IMR-90 (cell line): Measurements from ENCODE around the gene UCP3. TPM values are rescaled to one million over a fixed set of nuclear protein-coding genes. Genes with fewer than 3 reads are reported as not detected.
A peak's percentile ranks its signal among the peaks of the same experiment; 100 is the strongest.

Experiments used
- ATAC-seq: fragments of 200-7000 bp; cut with Tn5 transposase; 2 replicates; pipeline ENCODE4 v1.9.1; 2020; ENCODE audit warnings: low read depth, mild to moderate bottlenecking, moderate library complexity
- BruUV-seq: library from RNA; stranded (reverse); fragments of 400-500 nt; replicated peaks from 2 replicates; lab custom pipeline; 2021; lab: Mats Ljungman, UMichigan
- CTCF ChIA-PET: fragments of 300-600 bp; formaldehyde crosslinking; extraction: SDS; loops from one replicate; lab custom pipeline; 2021; ENCODE audit warnings: antibody characterized with exemption; lab: Yijun Ruan, JAX
- POLR2A ChIA-PET: fragments of 300-600 bp; sonication (Branson Sonifier 250); formaldehyde crosslinking; loops from one replicate; lab custom pipeline; 2022; ENCODE audit warnings: antibody characterized with exemption; ENCODE audit not compliant: unreplicated experiment; lab: Charles Lee
- DNase-seq: peaks from one replicate; pipeline ENCODE4 v3.0.0; 2013
- H2AFZ ChIP-seq: replicated peaks from 2 replicates; pipeline ENCODE3; 2013; ENCODE audit warnings: low read length, mild to moderate bottlenecking; ENCODE audit not compliant: poor library complexity
- H2AK5ac ChIP-seq: 2 replicates; pipeline ENCODE4 v1.6.1; 2013; ENCODE audit warnings: low read depth, low read length, inconsistent platforms
- H2AK9ac ChIP-seq: replicated peaks from 2 replicates; pipeline ENCODE3; 2013; ENCODE audit warnings: mild to moderate bottlenecking, low read depth, low read length, moderate library complexity; ENCODE audit not compliant: poor library complexity
- H2BK120ac ChIP-seq: 2 replicates; pipeline ENCODE4 v1.6.1; 2013; ENCODE audit warnings: low read depth, low read length, inconsistent platforms
- H2BK15ac ChIP-seq: 3 replicates; pipeline ENCODE4 v1.6.1; 2013; ENCODE audit warnings: low read depth, low read length, inconsistent platforms
- H2BK20ac ChIP-seq: 2 replicates; pipeline ENCODE4 v1.6.1; 2013; ENCODE audit warnings: low read depth, mild to moderate bottlenecking, inconsistent platforms, low read length, moderate library complexity
- H2BK5ac ChIP-seq: 2 replicates; pipeline ENCODE4 v1.6.1; 2013; ENCODE audit warnings: mild to moderate bottlenecking, low read depth, low read length, inconsistent platforms; ENCODE audit not compliant: poor library complexity, severe bottlenecking
- H3K14ac ChIP-seq: replicated peaks from 2 replicates; pipeline ENCODE4 v1.6.1; 2013; ENCODE audit warnings: low read depth, low read length, inconsistent platforms
- H3K18ac ChIP-seq: 2 replicates; pipeline ENCODE4 v1.6.1; 2013; ENCODE audit warnings: low read depth, low read length, control low read depth
- H3K23ac ChIP-seq: 2 replicates; pipeline ENCODE4 v1.6.1; 2013; ENCODE audit warnings: low read depth, low read length, inconsistent platforms
- H3K27ac ChIP-seq: 2 replicates; pipeline ENCODE4 v1.5.1; 2013; ENCODE audit warnings: mild to moderate bottlenecking, control low read depth, low read length; ENCODE audit not compliant: insufficient read depth
- H3K27me3 ChIP-seq: 2 replicates; pipeline ENCODE4 v1.6.1; 2013; ENCODE audit warnings: low read length; ENCODE audit not compliant: control insufficient read depth, insufficient read depth
- H3K36me3 ChIP-seq: 2 replicates; pipeline ENCODE4 v1.6.1; 2013; ENCODE audit warnings: low read length, mixed read lengths; ENCODE audit not compliant: control insufficient read depth, insufficient read depth
- H3K4ac ChIP-seq: 2 replicates; pipeline ENCODE4 v1.6.1; 2013; ENCODE audit warnings: low read depth, low read length, inconsistent platforms
- H3K4me1 ChIP-seq: 2 replicates; pipeline ENCODE4 v1.6.1; 2013; ENCODE audit warnings: low read length, mixed read lengths; ENCODE audit not compliant: control insufficient read depth, insufficient read depth
- H3K4me2 ChIP-seq: 2 replicates; pipeline ENCODE4 v1.6.1; 2013; ENCODE audit warnings: low read depth, mild to moderate bottlenecking, control low read depth, low read length, moderate library complexity
- H3K4me3 ChIP-seq: 2 replicates; pipeline ENCODE4 v1.5.1; 2013; ENCODE audit warnings: low read depth, mild to moderate bottlenecking, control low read depth, low read length, moderate library complexity; ENCODE audit not compliant: insufficient read depth
- H3K56ac ChIP-seq: 2 replicates; pipeline ENCODE4 v1.6.1; 2013; ENCODE audit warnings: low read length, inconsistent platforms; ENCODE audit not compliant: insufficient read depth; ENCODE audit errors: extremely low read depth
- H3K79me1 ChIP-seq, 2 experiments: 2 replicates each; pipeline ENCODE4 v1.6.1; 2013; ENCODE audit warnings: low read length in 2 of 2, inconsistent platforms in 1 of 2, low read depth in 1 of 2
- H3K9ac ChIP-seq: 2 replicates; pipeline ENCODE4 v1.6.1; 2013; ENCODE audit warnings: low read depth, low read length, control low read depth
- H3K9me1 ChIP-seq: 2 replicates; pipeline ENCODE4 v1.6.1; 2013; ENCODE audit warnings: low read length, inconsistent platforms; ENCODE audit not compliant: insufficient read depth
- H3K9me3 ChIP-seq: 2 replicates; pipeline ENCODE4 v1.6.1; 2013; ENCODE audit warnings: low read length; ENCODE audit not compliant: control insufficient read depth, insufficient read depth
- H4K20me1 ChIP-seq: 2 replicates; pipeline ENCODE4 v1.6.1; 2013; ENCODE audit warnings: low read length, inconsistent platforms; ENCODE audit not compliant: insufficient read depth
- H4K5ac ChIP-seq: 2 replicates; pipeline ENCODE4 v1.6.1; 2013; ENCODE audit warnings: mild to moderate bottlenecking, low read depth, low read length, control low read depth
- H4K8ac ChIP-seq, 2 experiments: 2 replicates each; pipeline ENCODE4 v1.6.1; 2013; ENCODE audit warnings: low read depth in 2 of 2, low read length in 2 of 2, control low read depth in 1 of 2, inconsistent platforms in 1 of 2
- H4K91ac ChIP-seq: 2 replicates; pipeline ENCODE4 v1.6.1; 2013; ENCODE audit warnings: low read depth, low read length, inconsistent platforms; ENCODE audit not compliant: insufficient read depth
- BHLHE40 ChIP-seq: fragments of 150-350 bp; IDR thresholded peaks from 2 replicates; pipeline ENCODE4 v1.6.1; 2016; ENCODE audit warnings: mild to moderate bottlenecking, low read depth, low read length
- CEBPB ChIP-seq: IDR thresholded peaks from 2 replicates; pipeline ENCODE4 v1.6.1; 2012; ENCODE audit warnings: low read depth, low read length, improper control_type of control experiment
- CHD1 ChIP-seq: IDR thresholded peaks from 2 replicates; pipeline ENCODE4 v1.6.1; 2012; ENCODE audit warnings: low read depth, low read length, improper control_type of control experiment
- CTCF ChIP-seq: conservative IDR thresholded peaks from 2 replicates; pipeline ENCODE4 v1.5.1; 2012; ENCODE audit warnings: mild to moderate bottlenecking, low read depth, low read length, improper control_type of control experiment
- ELK1 ChIP-seq: fragments of 150-350 bp; IDR thresholded peaks from 2 replicates; pipeline ENCODE4 v1.6.1; 2016; ENCODE audit warnings: low read depth, mild to moderate bottlenecking, low read length, moderate library complexity, borderline replicate concordance
- FOS ChIP-seq: fragments of 150-350 bp; IDR thresholded peaks from 2 replicates; pipeline ENCODE4 v1.6.1; 2016; ENCODE audit warnings: low read depth, low read length
- MAFK ChIP-seq: IDR thresholded peaks from 2 replicates; pipeline ENCODE4 v1.6.1; 2012; ENCODE audit warnings: low read depth, low read length, improper control_type of control experiment
- MAZ ChIP-seq: IDR thresholded peaks from 2 replicates; pipeline ENCODE4 v1.6.1; 2012; ENCODE audit warnings: low read depth, mild to moderate bottlenecking, low read length, improper control_type of control experiment, moderate library complexity, borderline replicate concordance
- MXI1 ChIP-seq: IDR thresholded peaks from 2 replicates; pipeline ENCODE4 v1.6.1; 2012; ENCODE audit warnings: low read depth, mild to moderate bottlenecking, low read length, moderate library complexity, borderline replicate concordance
- NFE2L2 ChIP-seq: fragments of 150-350 bp; IDR thresholded peaks from 2 replicates; pipeline ENCODE4 v1.6.1; 2016; ENCODE audit warnings: low read depth, mild to moderate bottlenecking, low read length
- POLR2A ChIP-seq: IDR thresholded peaks from 2 replicates; pipeline ENCODE4 v1.6.1; 2012; ENCODE audit warnings: mild to moderate bottlenecking, low read depth, low read length
- RAD21 ChIP-seq: IDR thresholded peaks from 2 replicates; pipeline ENCODE4 v1.6.1; 2012; ENCODE audit warnings: low read length, improper control_type of control experiment
- RCOR1 ChIP-seq: IDR thresholded peaks from 2 replicates; pipeline ENCODE4 v1.6.1; 2012; ENCODE audit warnings: mild to moderate bottlenecking, low read length, improper control_type of control experiment; ENCODE audit not compliant: insufficient replicate concordance
- RFX5 ChIP-seq: IDR thresholded peaks from 2 replicates; pipeline ENCODE4 v1.8.0; 2012; ENCODE audit warnings: low read depth, mild to moderate bottlenecking, low read length, moderate library complexity
- SMC3 ChIP-seq: fragments of 150-350 bp; IDR thresholded peaks from 2 replicates; pipeline ENCODE4 v1.6.1; 2016; ENCODE audit warnings: low read depth, mild to moderate bottlenecking, antibody characterized with exemption, low read length, moderate library complexity
- USF2 ChIP-seq: fragments of 150-350 bp; IDR thresholded peaks from 2 replicates; pipeline ENCODE4 v1.6.1; 2017; ENCODE audit warnings: mild to moderate bottlenecking, antibody characterized with exemption, low read length, low read depth
- WGBS, 2 experiments: methylation state at CpG; one replicate each; pipeline versions ENCODE4 v1.1.5 to v1.1.7; 2013; ENCODE audit warnings: missing lambda C conversion rate in 2 of 2; ENCODE audit not compliant: insufficient read length in 1 of 2; ENCODE audit errors: extremely low coverage in 2 of 2; 5-methylcytosine and 5-hydroxymethylcytosine counted together
- dilution Hi-C: fragments of 300-500 bp; cut with HindIII; formaldehyde crosslinking; loops from one replicate; pipeline ENCODE4 v1.14.3; 2018; ENCODE audit warnings: low sequenced_read_pairs; ENCODE audit not compliant: unreplicated experiment
- in situ Hi-C: fragments of 300-500 bp; cut with MboI; formaldehyde crosslinking; loops from 3 replicates; pipeline ENCODE4 v1.14.3; 2019; ENCODE audit warnings: low sequenced_read_pairs, inconsistent platforms, mixed read lengths
- intact Hi-C: fragments of 100-400 bp; cut with micrococcal nuclease; formaldehyde crosslinking; loops from 2 replicates; pipeline ENCODE4 v1.10.0; 2022
- polyA plus RNA-seq, 3 experiments: library from polyadenylated mRNA; depleted of rRNA; stranded (reverse); fragments of >200 nt; gene quantifications; 2 replicates each; pipeline ENCODE4 v1.2.3, GENCODE V29; 2012; ENCODE audit warnings: low replicate concordance in 1 of 3
- total RNA-seq: library from RNA; depleted of rRNA; stranded (reverse); fragments of >200 nt; gene quantifications from 2 replicates; pipeline ENCODE4 v1.2.3, GENCODE V29; 2012

Gene UCP3
- total and polyA plus RNA-seq, 2 of the 4 experiments (the other 2 are of a cell fraction), result under 0.01 to 0.80 TPM

GRCh38 chr11:73963861-73964260 is 45.0 kb downstream of the UCP3 start:
- no peak overlapping the region for H2BK5ac ChIP-seq
- H3K4me3 ChIP-seq, result no peak overlapping the region
- in situ Hi-C loops (loop anchor here (10.0 kb wide), 1 partner anchor 481 kb away; no protein-coding TSS in a partner anchor), intact Hi-C loops (loop anchor here (1.0 to 5.0 kb wide), 4 partner anchors 126 to 485 kb away; partner anchors contain the start of genes C2CD3 and PPME1), dilution Hi-C loops (no loop called here)
- H3K9ac ChIP-seq, result no peak overlapping the region
- no peaks in the 10 kb centered on the region for H3K4me1 ChIP-seq
- no peak overlapping the region for H3K27ac ChIP-seq
- no peak overlapping the region for H3K14ac ChIP-seq
- ATAC-seq (no peak), DNase-seq (no peak)
- H2BK120ac ChIP-seq, result no peak overlapping the region
- H2BK15ac ChIP-seq, result no peak overlapping the region
- H3K18ac ChIP-seq, result no peak overlapping the region
- ChIA-PET CTCF (interaction anchor here (1.0 to 1.2 kb wide), 3 partner anchors 13 to 207 kb away, joined by 3 to 7 read pairs (median 4); partner anchors contain the start of genes C2CD3, DNAJB13 and PPME1), POLR2A (no interaction called here)
- H3K36me3 ChIP-seq, result no peaks in the 10 kb centered on the region
- TF ChIP-seq NFE2L2 (no peak), RAD21 (no peak), RCOR1 (no peak), CTCF (no peak), MXI1 (no peak), MAFK (no peak), BHLHE40 (no peak), MAZ (no peak), ELK1 (no peak), FOS (no peak), POLR2A (no peak), CHD1 (no peak), SMC3 (no peak), RFX5 (no peak), CEBPB (no peak), USF2 (no peak)
- H3K4ac ChIP-seq, result peak overlapping the region; percentile 8; the same call in 1 of the 2 replicates
- no peak overlapping the region for H4K8ac ChIP-seq
- H4K20me1 ChIP-seq, result no peaks in the 10 kb centered on the region
- no peak overlapping the region for H4K5ac ChIP-seq
- H2AK5ac ChIP-seq, result peak overlapping the region; percentile 46; the same call in 1 of the 2 replicates
- BruUV-seq, result no TSS peak
- 90% methylated on average over 3 of the region's 8 CpGs; no CpG with 5 or more reads in 1 of the 2 experiments for WGBS, 2 experiments
- no peaks in the 10 kb centered on the region for H3K9me1 ChIP-seq
- no peak overlapping the region for H3K23ac ChIP-seq
- H2AK9ac ChIP-seq, result no peak overlapping the region
- no peak overlapping the region for H4K91ac ChIP-seq
- no peaks in the 10 kb centered on the region for H3K9me3 ChIP-seq
- no peak overlapping the region for H3K4me2 ChIP-seq
- peak overlapping the region; percentile 84 for H2AFZ ChIP-seq
- H3K79me1 ChIP-seq, result no peaks in the 10 kb centered on the region
- H2BK20ac ChIP-seq, result no peak overlapping the region; the same call in 1 of the 2 replicates
- no peak overlapping the region for H3K56ac ChIP-seq
- H3K27me3 ChIP-seq, result no peaks in the 10 kb centered on the region
